Measurements from ENCODE around the gene ERF. TPM values are rescaled to one million over a fixed set of nuclear protein-coding genes. Genes with fewer than 3 reads are reported as not detected.

ERF gene
- polyA plus RNA-seq, result 10 to 100 TPM; 16.5 to 64.6 (median 33.4) TPM

GRCh38 chr19:42254850-42255765, at the start of gene ERF:
Gene ERF (minus strand): TSS chr19:42255128. CDS start chr19:42254999, 129 bp downstream.
- peak within 1 kb of the TSS; percentile 91 for H3K27ac ChIP-seq (ENCODE audit: low read depth, low read length)
- WGBS, 3 donors, result 0 to 1% (median 0%) methylated on average over 43 to 75 of the region's 75 CpGs

- H3K27ac ChIP-seq (ENCODE audit: low read depth, low read length), result no peak overlapping the region
- 87 to 90% (median 88%) methylated on average over 8 of the region's 8 CpGs for WGBS, 3 donors
Measured at GRCh38 chr19:42303876-42304275, 48.9 kb upstream of the ERF start.

- H3K27ac ChIP-seq (ENCODE audit: low read depth, low read length), result no peak overlapping the region
Measured at GRCh38 chr19:42303101-42303464, 48.2 kb upstream of the ERF start.

GRCh38 chr19:42301646-42302203, 46.8 kb upstream of the ERF start, which contains the start of gene PRR19:
Gene PRR19 (plus strand): TSS chr19:42302132. CDS start chr19:42309585, 7,453 bp downstream.
- 5 to 9% (median 8%) methylated on average over 20 to 21 of the region's 21 CpGs for WGBS, 3 donors

More at GRCh38 chr19:42303101-42303464, 48.2 kb upstream of the ERF start:
- 62 to 75% (median 69%) methylated on average over 11 of the region's 11 CpGs for WGBS, 3 donors

GRCh38 chr19:42297039-42297438, 42.1 kb upstream of the ERF start:
- WGBS, 3 donors, result 88 to 91% (median 89%) methylated on average over 13 to 15 of the region's 15 CpGs
- H3K27ac ChIP-seq (ENCODE audit: low read depth, low read length), result no peak overlapping the region

More at GRCh38 chr19:42301646-42302203, 46.8 kb upstream of the ERF start, which contains the start of gene PRR19:
- no peak within 1 kb of the TSS for H3K27ac ChIP-seq (ENCODE audit: low read depth, low read length)

GRCh38 chr19:42295831-42296525, 41.0 kb upstream of the ERF start:
- 80 to 85% (median 82%) methylated on average over 6 of the region's 6 CpGs for WGBS, 3 donors
- H3K27ac ChIP-seq (ENCODE audit: low read depth, low read length), result no peak overlapping the region

- 60 to 75% (median 72%) methylated on average over 5 of the region's 5 CpGs for WGBS, 3 donors
- no peak overlapping the region for H3K27ac ChIP-seq (ENCODE audit: low read depth, low read length)
Measured at GRCh38 chr19:42295342-42295741, 40.4 kb upstream of the ERF start.

GRCh38 chr19:42294471-42295137, 39.7 kb upstream of the ERF start:
- H3K27ac ChIP-seq (ENCODE audit: low read depth, low read length), result no peak overlapping the region
- WGBS, 3 donors, result 80 to 92% (median 83%) methylated on average over 19 to 24 of the region's 24 CpGs

GRCh38 chr19:42293948-42294347, 39.0 kb upstream of the ERF start:
- no peak overlapping the region for H3K27ac ChIP-seq (ENCODE audit: low read depth, low read length)
- 90 to 91% (median 90%) methylated on average over 13 to 15 of the region's 15 CpGs for WGBS, 3 donors

- WGBS, 3 donors, result 72 to 83% (median 72%) methylated on average over 14 to 17 of the region's 17 CpGs
- H3K27ac ChIP-seq (ENCODE audit: low read depth, low read length), result no peak overlapping the region
Measured at GRCh38 chr19:42293540-42293939, 38.6 kb upstream of the ERF start.

GRCh38 chr19:42292963-42293362, 38.0 kb upstream of the ERF start:
- H3K27ac ChIP-seq (ENCODE audit: low read depth, low read length), result no peak overlapping the region
- 88 to 93% (median 88%) methylated on average over 14 of the region's 14 CpGs for WGBS, 3 donors

- no peak overlapping the region for H3K27ac ChIP-seq (ENCODE audit: low read depth, low read length)
Measured at GRCh38 chr19:42292042-42292960, 37.4 kb upstream of the ERF start.

GRCh38 chr19:42291435-42291810, 36.5 kb upstream of the ERF start:
- H3K27ac ChIP-seq (ENCODE audit: low read depth, low read length), result no peak overlapping the region
- WGBS, 3 donors, result 71 to 73% (median 72%) methylated on average over 8 to 9 of the region's 9 CpGs

More at GRCh38 chr19:42292042-42292960, 37.4 kb upstream of the ERF start:
- 90 to 93% (median 90%) methylated on average over 27 of the region's 27 CpGs for WGBS, 3 donors

- H3K27ac ChIP-seq (ENCODE audit: low read depth, low read length), result no peak overlapping the region
- WGBS, 3 donors, result 85 to 90% (median 88%) methylated on average over 29 to 31 of the region's 31 CpGs
Measured at GRCh38 chr19:42290523-42291434, 35.9 kb upstream of the ERF start.

- H3K27ac ChIP-seq (ENCODE audit: low read depth, low read length), result no peak overlapping the region
- WGBS, 3 donors, result 77 to 86% (median 84%) methylated on average over 13 of the region's 13 CpGs
Measured at GRCh38 chr19:42290136-42290522, 35.2 kb upstream of the ERF start.

GRCh38 chr19:42289556-42290041, 34.7 kb upstream of the ERF start:
- WGBS, 3 donors, result 87 to 91% (median 90%) methylated on average over 8 of the region's 8 CpGs
- no peak overlapping the region for H3K27ac ChIP-seq (ENCODE audit: low read depth, low read length)
